GM19328 (cell line): ENCODE data around the gene CGB5.
"Not testable (repeated sequence)": the region's sequence is repeated elsewhere in the genome, so short reads cannot be mapped to it uniquely, and the experiment has no call there.

Source experiments
- ATAC-seq: cut with Tn5 transposase; IDR thresholded peaks from one replicate; pipeline ENCODE4 v1.9.1; 2021; ENCODE audit warnings: mild to moderate bottlenecking, moderate library complexity; ENCODE audit not compliant: unreplicated experiment

CGB5 gene

DNA sequence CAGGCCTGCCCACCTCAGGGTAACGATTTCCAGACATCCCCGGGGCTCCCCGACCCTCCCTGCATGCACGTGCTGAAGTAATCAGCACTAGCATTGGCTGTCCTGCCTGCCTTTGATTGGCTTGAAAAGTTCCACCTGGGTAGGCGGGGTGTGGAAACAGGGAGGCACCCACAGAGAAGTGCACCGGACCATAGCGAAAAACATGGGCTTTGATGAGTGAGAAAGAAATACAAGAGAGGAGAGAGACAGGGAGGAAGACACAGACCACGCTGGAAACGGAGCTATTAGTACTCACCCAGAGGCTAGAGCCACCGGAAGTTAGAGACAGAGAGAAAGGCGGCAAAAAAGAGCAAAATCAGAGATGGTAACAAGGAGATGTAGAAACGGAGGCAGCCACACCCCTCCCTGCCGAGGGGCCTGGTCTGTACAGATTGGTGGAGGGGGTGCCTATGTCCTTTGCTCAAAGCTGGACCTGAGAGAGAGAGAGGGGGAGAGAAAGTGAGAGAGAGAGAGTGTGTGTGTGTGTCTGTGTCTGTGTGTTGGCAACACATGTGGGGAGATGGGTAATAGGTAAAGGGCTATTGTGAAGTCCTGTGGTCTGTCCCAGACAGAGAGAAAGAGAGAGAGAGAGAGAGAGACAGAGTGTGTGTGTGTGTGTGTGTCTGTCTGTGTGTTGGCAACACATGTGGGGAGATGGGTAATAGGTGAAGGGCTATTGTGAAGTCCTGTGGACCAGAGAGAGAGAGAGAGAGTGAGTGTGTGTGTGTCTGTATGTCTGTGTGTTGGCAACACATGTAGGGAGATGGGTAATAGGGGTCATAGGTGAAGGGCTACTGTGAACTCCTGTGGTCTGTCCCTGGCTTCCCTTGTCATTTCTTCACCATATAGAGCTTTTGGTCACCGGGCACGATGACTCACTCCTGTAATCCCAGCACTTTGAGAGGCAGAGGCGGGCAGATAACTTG lies 22.4 kb upstream of the CGB5 start:
- no peak for ATAC-seq

GRCh38 chr19:49022116-49022515 lies 21.5 kb upstream of the CGB5 start:
- no peak for ATAC-seq

DNA sequence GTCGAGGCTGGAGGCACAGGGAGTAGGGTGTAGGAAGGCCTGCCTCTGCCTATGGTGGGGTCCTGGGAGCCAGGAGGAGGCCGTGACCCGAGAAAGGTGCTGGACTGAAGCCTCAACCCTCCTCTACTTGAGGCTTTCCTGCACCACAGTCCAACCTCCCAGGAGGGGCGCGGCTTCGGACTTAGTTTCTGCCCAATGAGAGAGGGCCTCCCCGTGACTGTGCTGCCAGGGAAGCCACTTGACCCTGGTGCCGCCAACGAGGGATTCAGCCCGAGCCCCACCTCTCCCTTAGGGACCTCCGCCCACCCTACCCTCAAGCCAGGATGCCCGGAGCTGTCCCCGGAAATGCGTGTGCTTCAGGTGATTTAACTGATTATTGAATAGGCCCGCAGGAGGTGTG lies 19.4 kb upstream of the CGB5 start, which contains the start of gene CGB3:
CGB3 (minus strand) TSS at position 101 of the 400 bp plus-strand sequence. CDS start 362 bp downstream, outside the sequence.
- not testable (repeated sequence) for ATAC-seq

DNA sequence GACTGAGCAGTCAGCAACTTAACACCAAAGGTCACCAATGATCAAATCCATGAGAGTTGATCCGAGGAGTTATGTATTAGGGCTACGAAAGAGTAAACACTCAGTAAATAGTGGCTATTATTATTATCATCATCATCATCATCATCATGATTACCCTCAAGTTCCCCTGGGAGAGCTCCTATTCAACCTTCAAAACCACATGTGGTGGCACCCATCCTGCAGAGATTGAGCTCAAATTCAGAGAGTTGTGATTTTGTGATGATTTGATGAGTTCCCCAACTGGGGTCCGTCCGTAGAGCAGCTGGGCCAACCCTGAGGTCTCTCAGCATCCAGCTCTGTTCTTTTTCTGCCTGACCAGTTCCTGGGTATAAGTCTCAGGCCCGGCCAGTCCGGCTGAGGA lies 18.6 kb upstream of the CGB5 start:
- not testable (repeated sequence) for ATAC-seq

DNA sequence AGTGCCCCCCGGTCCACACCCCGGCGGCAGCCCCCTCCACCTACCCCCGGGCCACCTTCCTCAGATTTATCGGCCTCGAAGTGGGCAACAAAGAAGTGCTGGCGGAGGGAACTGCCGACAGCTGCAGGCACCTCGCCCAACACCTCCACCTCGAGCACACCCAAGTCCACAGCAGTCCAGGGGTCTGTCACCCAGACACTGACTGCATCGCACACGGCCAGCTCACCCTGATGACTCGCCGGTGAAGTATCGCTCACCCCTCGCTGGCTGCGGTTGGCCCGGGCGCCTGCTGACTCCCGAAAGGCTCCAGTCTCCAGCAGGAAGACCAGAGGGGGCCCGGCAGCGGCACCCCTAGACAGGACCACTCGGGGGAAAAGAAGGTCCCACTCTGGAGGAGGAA lies 18.0 kb upstream of the CGB5 start:
- not testable (repeated sequence) for ATAC-seq

DNA sequence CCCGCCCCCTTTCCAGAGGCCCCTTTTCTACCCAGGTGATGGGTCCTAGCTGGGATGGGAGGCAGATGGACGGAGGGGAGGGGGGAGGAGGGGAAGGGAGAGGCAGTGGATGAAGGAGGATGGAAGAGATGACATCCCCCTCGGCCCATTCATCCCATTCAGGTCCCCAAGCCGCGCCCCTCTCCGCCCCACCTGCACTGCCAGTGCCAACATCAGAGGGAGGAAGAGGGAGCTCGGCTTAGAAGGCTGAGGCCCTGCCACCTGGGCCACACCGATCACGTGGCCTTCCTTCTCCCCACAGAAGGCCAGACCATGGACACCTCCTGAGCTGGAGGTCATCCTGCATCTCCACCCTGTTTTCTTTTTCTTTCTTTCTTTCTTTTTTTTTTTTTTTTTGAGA lies 15.0 kb upstream of the CGB5 start:
- not testable (repeated sequence) for ATAC-seq

GRCh38 chr19:49029749-49030148 lies 13.9 kb upstream of the CGB5 start:
- ATAC-seq: not testable (repeated sequence)

GRCh38 chr19:49030323-49030722 lies 13.3 kb upstream of the CGB5 start:
- ATAC-seq: not testable (repeated sequence)

DNA sequence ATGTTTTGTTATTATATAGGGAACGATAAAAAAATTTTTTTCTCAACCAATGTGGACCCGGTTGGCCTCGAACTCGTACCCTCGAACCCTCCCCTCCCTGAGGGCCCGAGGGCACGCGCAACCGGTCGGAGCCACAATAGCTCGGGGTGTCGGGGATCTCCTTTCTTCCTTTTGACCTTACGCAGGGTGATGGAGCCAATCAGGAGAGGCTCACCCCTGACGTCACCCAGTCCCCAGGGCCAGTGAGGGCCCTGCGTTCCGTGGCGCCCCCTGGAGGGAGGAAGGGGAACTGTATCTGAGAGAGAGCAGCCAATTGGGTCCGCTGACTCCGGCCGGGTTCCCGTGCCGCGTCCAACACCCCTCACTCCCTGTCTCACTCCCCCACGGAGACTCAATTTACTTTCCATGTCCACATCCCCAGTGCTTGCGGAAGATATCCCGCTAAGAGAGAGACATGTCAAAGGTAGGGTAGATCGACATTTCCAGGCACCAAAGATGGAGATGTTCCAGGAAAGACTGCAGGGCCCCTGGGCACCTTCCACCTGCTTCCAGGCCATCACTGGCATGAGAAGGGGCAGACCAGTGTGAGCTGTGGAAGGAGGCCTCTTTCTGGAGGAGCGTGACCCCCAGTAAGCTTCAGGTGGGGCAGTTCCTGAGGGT lies 11.9 kb upstream of the CGB5 start, which contains the start of gene CGB2:
CGB2 (plus strand) TSS at position 249 of the 660 bp plus-strand sequence; CDS start at position 455, 206 bp downstream.
- not testable (repeated sequence) for ATAC-seq

DNA sequence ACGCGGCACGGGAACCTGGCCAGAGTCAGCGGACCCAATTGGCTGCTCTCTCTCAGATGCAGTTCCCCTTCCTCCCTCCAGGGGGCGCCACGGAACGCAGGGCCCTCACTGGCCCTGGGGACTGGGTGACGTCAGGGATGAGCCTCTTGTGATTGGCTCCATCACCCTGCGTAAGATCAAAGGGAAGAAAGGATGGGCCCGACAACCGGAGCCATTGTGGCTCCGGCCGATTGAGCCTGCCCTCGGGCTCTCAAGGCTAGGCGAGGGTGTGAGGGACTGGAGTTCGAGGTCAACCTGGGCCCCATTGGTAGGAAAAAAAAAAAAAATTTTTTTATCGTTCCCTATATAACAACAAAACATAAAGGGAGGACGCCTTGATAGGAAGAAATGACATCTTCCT lies 6.8 kb upstream of the CGB5 start, which contains the start of gene CGB1:
CGB1 (minus strand) TSS at position 81 of the 400 bp plus-strand sequence. CDS start 184 bp downstream, outside the sequence.
- not testable (repeated sequence) for ATAC-seq

DNA sequence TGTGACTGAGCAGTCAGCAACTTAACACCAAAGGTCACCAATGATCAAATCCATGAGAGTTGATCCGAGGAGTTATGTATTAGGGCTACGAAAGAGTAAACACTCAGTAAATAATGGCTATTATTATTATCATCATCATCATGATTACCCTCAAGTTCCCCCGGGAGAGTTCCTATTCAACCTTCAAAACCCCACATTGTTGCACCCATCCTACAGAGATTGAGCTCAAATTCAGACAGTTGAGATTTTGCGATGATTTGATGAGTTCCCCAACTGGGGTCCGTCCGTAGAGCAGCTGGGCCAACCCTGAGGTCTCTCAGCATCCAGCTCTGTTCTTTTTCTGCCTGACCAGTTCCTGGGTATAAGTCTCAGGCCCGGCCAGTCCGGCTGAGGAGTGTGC lies 5.5 kb upstream of the CGB5 start:
- not testable (repeated sequence) for ATAC-seq

- not testable (repeated sequence) for ATAC-seq
Observed at GRCh38 chr19:49038557-49039276, 4.9 kb upstream of the CGB5 start.

DNA sequence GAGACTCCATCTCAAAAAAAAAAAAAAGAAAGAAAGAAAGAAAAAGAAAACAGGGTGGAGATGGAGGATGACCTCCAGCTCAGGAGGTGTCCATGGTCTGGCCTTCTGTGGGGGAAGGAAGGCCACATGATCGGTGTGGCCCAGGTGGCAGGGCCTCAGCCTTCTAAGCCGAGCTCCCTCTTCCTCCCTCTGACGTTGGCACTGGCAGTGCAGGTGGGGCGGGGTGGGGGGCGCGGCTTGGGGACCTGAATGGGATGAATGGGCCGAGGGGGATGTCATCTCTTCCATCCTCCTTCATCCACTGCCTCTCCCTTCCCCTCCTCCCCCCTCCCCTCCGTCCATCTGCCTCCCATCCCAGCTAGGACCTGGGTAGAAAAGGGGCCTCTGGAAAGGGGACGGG lies 3.9 kb upstream of the CGB5 start:
- ATAC-seq: not testable (repeated sequence)

GRCh38 chr19:49042177-49042576 lies 1.5 kb upstream of the CGB5 start:
- ATAC-seq: no peak

DNA sequence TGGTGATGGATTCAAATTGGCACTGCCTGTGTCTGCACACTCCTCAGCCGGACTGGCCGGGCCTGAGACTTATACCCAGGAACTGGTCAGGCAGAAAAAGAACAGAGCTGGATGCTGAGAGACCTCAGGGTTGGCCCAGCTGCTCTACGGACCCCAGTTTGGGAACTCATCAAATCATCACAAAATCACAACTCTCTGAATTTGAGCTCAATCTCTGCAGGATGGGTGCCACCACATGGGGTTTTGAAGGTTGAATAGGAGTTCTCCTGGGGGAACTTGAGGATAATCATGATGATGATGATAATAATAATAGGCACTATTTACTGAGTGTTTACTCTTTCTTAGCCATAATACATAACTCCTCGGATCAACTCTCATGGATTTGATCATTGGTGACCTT lies 982 bp upstream of the CGB5 start:
- ATAC-seq: not testable (repeated sequence)

DNA sequence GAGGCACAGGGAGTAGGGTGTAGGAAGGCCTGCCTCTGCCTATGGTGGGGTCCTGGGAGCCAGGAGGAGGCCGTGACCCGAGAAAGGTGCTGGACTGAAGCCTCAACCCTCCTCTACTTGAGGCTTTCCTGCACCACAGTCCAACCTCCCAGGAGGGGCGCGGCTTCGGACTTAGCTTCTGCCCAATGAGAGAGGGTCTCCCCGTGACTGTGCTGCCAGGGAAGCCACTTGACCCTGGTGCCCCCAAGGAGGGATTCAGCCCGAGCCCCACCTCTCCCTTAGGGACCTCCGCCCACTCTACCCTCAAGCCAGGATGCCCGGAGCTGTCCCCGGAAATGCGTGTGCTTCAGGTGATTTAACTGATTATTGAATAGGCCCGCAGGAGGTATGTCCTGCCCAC lies 5.4 kb downstream of the CGB5 start, which contains the start of gene CGB8:
CGB8 (minus strand) TSS at position 101 of the 400 bp plus-strand sequence. CDS start 372 bp downstream, outside the sequence.
- not testable (repeated sequence) for ATAC-seq

GRCh38 chr19:49049834-49050233 lies 6.2 kb downstream of the CGB5 start:
- ATAC-seq: not testable (repeated sequence)

DNA sequence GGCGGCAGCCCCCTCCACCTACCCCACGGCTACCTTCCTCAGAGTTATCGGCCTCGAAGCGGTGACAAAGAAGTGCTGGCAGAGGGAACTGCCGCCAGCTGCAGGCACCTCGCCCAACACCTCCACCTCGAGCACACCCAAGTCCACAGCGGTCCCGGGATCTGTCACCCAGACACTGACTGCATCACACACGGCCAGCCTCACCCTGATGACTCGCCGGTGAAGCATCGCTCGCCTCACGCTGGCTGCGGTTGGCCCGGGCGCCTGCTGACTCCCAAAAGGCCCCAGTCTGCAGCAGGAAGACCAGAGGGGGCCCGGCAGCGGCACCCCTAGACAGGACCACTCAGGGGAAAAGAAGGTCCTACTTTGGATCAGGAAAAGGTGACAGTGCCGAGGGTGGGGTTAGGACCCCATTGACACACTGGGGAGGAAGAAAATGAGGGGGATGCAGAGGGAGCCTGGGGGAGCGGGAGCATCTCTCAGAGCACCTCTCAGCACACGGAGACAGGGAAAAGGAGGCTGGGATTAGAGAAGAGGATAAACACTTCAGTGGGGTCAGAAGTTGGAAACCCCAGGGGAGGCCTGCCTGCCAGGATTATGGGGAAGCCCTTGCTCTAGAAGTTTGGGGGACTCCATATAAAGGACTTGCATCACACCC lies 6.9 kb downstream of the CGB5 start:
- ATAC-seq: not testable (repeated sequence)

GRCh38 chr19:49056101-49056901 lies 12.7 kb downstream of the CGB5 start:
- ATAC-seq: no peak
